ENCODE measurements around the gene MTA3.

- TF ChIP-seq, protein P1, sequence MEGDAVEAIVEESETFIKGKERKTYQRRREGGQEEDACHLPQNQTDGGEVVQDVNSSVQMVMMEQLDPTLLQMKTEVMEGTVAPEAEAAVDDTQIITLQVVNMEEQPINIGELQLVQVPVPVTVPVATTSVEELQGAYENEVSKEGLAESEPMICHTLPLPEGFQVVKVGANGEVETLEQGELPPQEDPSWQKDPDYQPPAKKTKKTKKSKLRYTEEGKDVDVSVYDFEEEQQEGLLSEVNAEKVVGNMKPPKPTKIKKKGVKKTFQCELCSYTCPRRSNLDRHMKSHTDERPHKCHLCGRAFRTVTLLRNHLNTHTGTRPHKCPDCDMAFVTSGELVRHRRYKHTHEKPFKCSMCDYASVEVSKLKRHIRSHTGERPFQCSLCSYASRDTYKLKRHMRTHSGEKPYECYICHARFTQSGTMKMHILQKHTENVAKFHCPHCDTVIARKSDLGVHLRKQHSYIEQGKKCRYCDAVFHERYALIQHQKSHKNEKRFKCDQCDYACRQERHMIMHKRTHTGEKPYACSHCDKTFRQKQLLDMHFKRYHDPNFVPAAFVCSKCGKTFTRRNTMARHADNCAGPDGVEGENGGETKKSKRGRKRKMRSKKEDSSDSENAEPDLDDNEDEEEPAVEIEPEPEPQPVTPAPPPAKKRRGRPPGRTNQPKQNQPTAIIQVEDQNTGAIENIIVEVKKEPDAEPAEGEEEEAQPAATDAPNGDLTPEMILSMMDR (IDR thresholded peaks at IDR 0.05), result no peak
- TF ChIP-seq POLR2A (IDR thresholded peaks at IDR 0.05), result no peak
Measured at GRCh38 chr2:42556315-42556890, 12.0 kb upstream of the MTA3 start.
